Measurements from ENCODE around the gene FXYD6.

FXYD6 gene

DNA sequence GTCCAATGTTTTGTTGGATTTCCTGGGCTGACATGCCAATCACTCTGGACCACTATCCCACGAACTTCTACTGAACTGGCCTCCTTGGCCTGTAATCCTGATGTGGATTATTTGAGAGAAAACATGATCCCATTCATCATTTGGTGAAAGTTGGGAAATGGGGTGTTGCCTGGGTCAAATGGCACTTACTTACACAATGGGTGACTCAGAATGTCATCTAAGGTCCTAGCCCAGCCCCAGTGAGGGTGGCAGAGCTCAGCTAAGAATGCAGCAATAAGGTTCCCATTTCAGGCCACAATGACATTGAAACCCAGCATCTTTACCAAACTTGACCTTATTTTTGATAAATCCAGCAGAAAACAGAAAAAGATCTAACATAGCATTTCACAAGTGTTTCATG is 71.4 kb downstream of the FXYD6 start:
- TF ChIP-seq CTCF (IDR thresholded peaks at IDR 0.05): no peak

- no peak for TF ChIP-seq CTCF (IDR thresholded peaks at IDR 0.05)
Measured at GRCh38 chr11:117803896-117804295, 72.6 kb downstream of the FXYD6 start.

DNA sequence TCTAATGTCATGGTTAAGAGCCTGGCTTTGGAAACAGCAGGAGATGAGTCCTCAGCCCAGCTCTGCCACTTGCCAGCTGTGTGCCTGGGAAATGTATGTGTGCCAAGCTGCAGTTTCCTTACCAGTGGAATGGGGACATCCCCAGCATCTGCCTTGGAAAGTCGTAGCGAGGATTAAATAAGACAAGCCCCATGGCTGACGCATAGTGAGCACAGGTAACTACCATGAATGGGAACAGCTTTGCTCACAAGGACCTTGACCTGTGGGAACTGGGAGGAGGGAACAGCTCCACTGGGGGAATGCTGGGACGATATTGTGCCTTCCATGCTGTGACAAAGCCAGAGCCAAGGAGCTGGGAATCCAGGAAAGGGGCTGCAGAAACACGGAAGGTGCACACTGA is 76.8 kb downstream of the FXYD6 start:
- TF ChIP-seq CTCF (IDR thresholded peaks at IDR 0.05): no peak

- no peak for TF ChIP-seq CTCF (IDR thresholded peaks at IDR 0.05)
Measured at GRCh38 chr11:117796872-117797529, 79.5 kb downstream of the FXYD6 start, which contains the start of gene DSCAML1. Gene DSCAML1, minus strand, starts transcription at chr11:117797216. Its CDS starts 137 bp downstream, at chr11:117797079.

- no peak for TF ChIP-seq CTCF (IDR thresholded peaks at IDR 0.05)
Measured at GRCh38 chr11:117796456-117796871, 80.0 kb downstream of the FXYD6 start.

- no peak for TF ChIP-seq CTCF (IDR thresholded peaks at IDR 0.05)
Measured at GRCh38 chr11:117795638-117796455, 80.6 kb downstream of the FXYD6 start.

DNA sequence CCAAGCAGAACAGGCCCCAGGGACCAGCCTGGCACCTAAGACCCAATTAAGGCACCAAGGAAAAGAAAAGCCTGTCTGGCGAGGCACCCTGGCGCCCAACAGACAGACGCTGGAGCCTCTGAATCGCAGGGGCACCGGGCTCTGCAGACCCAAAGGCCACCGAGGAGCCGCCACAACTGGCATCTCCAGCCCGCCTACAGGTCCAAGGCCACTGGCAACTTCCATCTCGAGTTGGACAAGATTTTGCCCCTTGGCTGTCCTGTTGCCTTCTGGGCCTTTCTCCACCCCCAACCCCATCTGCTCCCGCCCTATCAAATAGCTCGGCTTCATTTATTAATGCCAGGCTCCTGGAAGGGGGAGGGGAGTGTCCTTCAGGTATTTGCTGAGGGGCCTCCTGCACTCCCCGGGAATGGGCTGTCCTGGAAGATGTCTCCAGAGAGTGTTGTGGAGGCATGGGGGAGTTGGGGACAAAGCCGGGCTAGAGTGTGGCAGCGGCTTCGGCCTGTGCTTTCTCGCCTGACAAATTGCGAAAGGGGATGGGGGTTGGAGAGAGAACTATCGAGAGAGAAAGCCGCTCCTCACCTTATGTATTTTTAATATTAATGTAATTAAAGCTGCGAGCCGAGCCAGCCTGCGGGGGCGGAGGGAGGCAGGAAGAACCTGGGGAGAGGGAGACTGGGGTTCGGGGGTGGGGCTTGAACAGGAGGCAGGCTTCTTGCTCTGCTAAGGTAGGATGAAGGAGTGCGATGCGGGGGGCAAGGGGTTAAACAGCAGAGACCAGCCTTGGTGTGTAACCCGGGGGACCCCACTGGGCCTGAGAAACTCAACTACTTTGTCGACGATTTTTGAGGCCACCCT is 81.5 kb downstream of the FXYD6 start:
- no peak for TF ChIP-seq CTCF (IDR thresholded peaks at IDR 0.05)

Measured in LNCAP (cell line).